ENCODE data around the gene IL22RA1.

GRCh38 chr1:24169286-24169685 lies 26.3 kb upstream of the IL22RA1 start:
- TF ChIP-seq EZH2 (IDR thresholded peaks at IDR 0.05; ENCODE audit: borderline replicate concordance, low read depth, low read length): no peak
- TF ChIP-seq ZNF12 (CRISPR knock-in tag; IDR thresholded peaks at IDR 0.05): no peak
- no peak for TF ChIP-seq PRPF4 (IDR thresholded peaks at IDR 0.05; ENCODE audit: insufficient read depth, low read depth, low read length, poor library complexity, severe bottlenecking)
- no peak for TF ChIP-seq SNIP1 (IDR thresholded peaks at IDR 0.05; ENCODE audit: low read depth)
- TF ChIP-seq ZNF354B (CRISPR knock-in tag; IDR thresholded peaks at IDR 0.05): no peak

Measured in K562 (cell line).